Mesothelial cell of epicardium (in vitro differentiated cells): ENCODE data around the gene TMPRSS5. TPM values are rescaled to one million over a fixed set of nuclear protein-coding genes. Genes with fewer than 3 reads are reported as not detected.
A peak's percentile ranks its signal among the peaks of the same experiment; 100 is the strongest.

ENCODE experiments used
- DNase-seq, 2 experiments: peaks; one replicate each; pipeline ENCODE4 v3.0.0; 2021; ENCODE audit warnings: low spot score in 2 of 2; ENCODE audit not compliant: unreplicated experiment in 2 of 2
- H3K27ac Mint-ChIP-seq: 2 replicates; pipeline ENCODE4 v1.8.0; 2021; ENCODE audit warnings: mixed read lengths
- H3K27me3 Mint-ChIP-seq: 2 replicates; pipeline ENCODE4 v1.8.0; 2021; ENCODE audit warnings: low read depth, mixed read lengths
- H3K36me3 Mint-ChIP-seq: 2 replicates; pipeline ENCODE4 v1.8.0; 2021; ENCODE audit warnings: mixed read lengths
- H3K4me1 Mint-ChIP-seq: 2 replicates; pipeline ENCODE4 v1.8.0; 2021; ENCODE audit warnings: mixed read lengths
- H3K4me3 Mint-ChIP-seq: 2 replicates; pipeline ENCODE4 v1.8.0; 2021; ENCODE audit warnings: mild to moderate bottlenecking, moderate library complexity, mixed read lengths
- H3K9me3 Mint-ChIP-seq: 2 replicates; pipeline ENCODE4 v1.8.0; 2021; ENCODE audit warnings: mixed read lengths
- CTCF ChIP-seq: fragments of 200-600 bp; sonication (generic); IDR thresholded peaks from one replicate; pipeline ENCODE4 v1.5.0; 2021; ENCODE audit warnings: antibody characterized with exemption; ENCODE audit not compliant: unreplicated experiment
- total RNA-seq: library from RNA; stranded (reverse); gene quantifications from 3 replicates; pipeline ENCODE4 v1.2.1, GENCODE V29; 2021

Gene TMPRSS5
- total RNA-seq, 1 donor from 2014 or later, result 3.5 TPM

GRCh38 chr11:113695207-113695606 lies 10.9 kb downstream of the TMPRSS5 start:
- Mint-ChIP-seq H3K27ac (no peak overlapping the region), H3K9me3 (no peaks in the 10 kb centered on the region), H3K4me3 (no peak overlapping the region), H3K4me1 (peaks cover 3% of the 10 kb centered on the region), H3K27me3 (no peaks in the 10 kb centered on the region), H3K36me3 (peaks cover 2% of the 10 kb centered on the region)
- no peak for TF ChIP-seq CTCF
- DNase-seq, result no peak

- DNase-seq, result no peak
- no peak for TF ChIP-seq CTCF
These were observed 11.7 kb downstream of the TMPRSS5 start for GRCh38 chr11:113694390-113694789.

GRCh38 chr11:113693030-113693429 lies 13.1 kb downstream of the TMPRSS5 start:
- no peaks in the 10 kb centered on the region for H3K27me3 Mint-ChIP-seq
- no peak for TF ChIP-seq CTCF
- no peak for DNase-seq
- peaks cover 2% of the 10 kb centered on the region for H3K36me3 Mint-ChIP-seq
- H3K27ac Mint-ChIP-seq, result no peak overlapping the region
- H3K9me3 Mint-ChIP-seq, result no peaks in the 10 kb centered on the region
- peaks cover 5% of the 10 kb centered on the region for H3K4me1 Mint-ChIP-seq
- H3K4me3 Mint-ChIP-seq, result no peak overlapping the region

More at GRCh38 chr11:113694390-113694789, 11.7 kb downstream of the TMPRSS5 start:
- Mint-ChIP-seq H3K27me3 (no peaks in the 10 kb centered on the region), H3K27ac (no peak overlapping the region), H3K4me3 (no peak overlapping the region), H3K4me1 (peaks cover 4% of the 10 kb centered on the region), H3K9me3 (no peaks in the 10 kb centered on the region), H3K36me3 (peaks cover 2% of the 10 kb centered on the region)

- Mint-ChIP-seq H3K4me1 (peaks cover 11% of the 10 kb centered on the region), H3K27ac (peak overlapping the region; percentile 8), H3K9me3 (no peaks in the 10 kb centered on the region), H3K4me3 (no peak overlapping the region), H3K27me3 (no peaks in the 10 kb centered on the region), H3K36me3 (peaks cover 2% of the 10 kb centered on the region)
- TF ChIP-seq CTCF, result peak; percentile 29
- DNase-seq, result no peak
These were observed 15.2 kb downstream of the TMPRSS5 start for GRCh38 chr11:113690619-113691569.

GRCh38 chr11:113689768-113690618 lies 16.1 kb downstream of the TMPRSS5 start:
- DNase-seq, result no peak
- no peaks in the 10 kb centered on the region for H3K36me3 Mint-ChIP-seq
- H3K27me3 Mint-ChIP-seq, result no peaks in the 10 kb centered on the region
- H3K9me3 Mint-ChIP-seq, result no peaks in the 10 kb centered on the region
- no peak for TF ChIP-seq CTCF
- peaks cover 16% of the 10 kb centered on the region for H3K4me1 Mint-ChIP-seq
- H3K27ac Mint-ChIP-seq, result peak overlapping the region; percentile 8
- H3K4me3 Mint-ChIP-seq, result no peak overlapping the region
